A673 (cell line): ENCODE results near the gene ABCF3. TPM values are rescaled to one million over a fixed set of nuclear protein-coding genes. Genes with fewer than 3 reads are reported as not detected.

Experiments
- BruUV-seq: library from RNA; stranded (reverse); fragments of 400-500 nt; replicated peaks from 2 replicates; lab custom pipeline; 2021; lab: Mats Ljungman, UMichigan
- CTCF ChIA-PET: fragments of 300-600 bp; sonication (Branson Sonifier 250); formaldehyde crosslinking; loops from one replicate; lab custom pipeline; 2022; ENCODE audit warnings: antibody characterized with exemption; lab: Charles Lee
- POLR2A ChIA-PET: fragments of 300-600 bp; sonication (Branson Sonifier 250); formaldehyde crosslinking; loops from one replicate; lab custom pipeline; 2022; ENCODE audit warnings: antibody characterized with exemption; ENCODE audit not compliant: low non-redundant PET; lab: Charles Lee
- DNase-seq: peaks from one replicate; pipeline ENCODE4 v3.0.0-alpha.2; 2015; ENCODE audit warnings: low spot score
- H3K27ac ChIP-seq: fragments of 200-600 bp; sonication (generic); 2 replicates; pipeline ENCODE4 v1.5.1; 2016; ENCODE audit warnings: mixed run types, low read depth, mild to moderate bottlenecking, mixed read lengths, antibody characterized with exemption, low read length; ENCODE audit not compliant: poor library complexity, severe bottlenecking
- H3K27me3 ChIP-seq: fragments of 200-600 bp; sonication (generic); replicated peaks from 2 replicates; pipeline ENCODE4 v1.6.1; 2017; ENCODE audit warnings: mixed run types, low read depth, mild to moderate bottlenecking, mixed read lengths, antibody characterized with exemption, low read length; ENCODE audit not compliant: insufficient read depth, poor library complexity
- H3K36me3 ChIP-seq: fragments of 200-600 bp; sonication (generic); 2 replicates; pipeline ENCODE4 v1.6.1; 2016; ENCODE audit warnings: mixed run types, mild to moderate bottlenecking, mixed read lengths, antibody characterized with exemption, low read length; ENCODE audit not compliant: insufficient read depth, poor library complexity, severe bottlenecking
- H3K4me1 ChIP-seq: fragments of 200-600 bp; sonication (generic); 2 replicates; pipeline ENCODE4 v1.6.1; 2017; ENCODE audit warnings: mixed run types, mild to moderate bottlenecking, mixed read lengths, antibody characterized with exemption, low read length; ENCODE audit not compliant: insufficient read depth, poor library complexity, severe bottlenecking
- H3K4me3 ChIP-seq: fragments of 200-600 bp; sonication (generic); 2 replicates; pipeline ENCODE4 v1.5.1; 2016; ENCODE audit warnings: low read depth, mixed run types, mild to moderate bottlenecking, mixed read lengths, low read length; ENCODE audit not compliant: poor library complexity, severe bottlenecking
- H3K9me3 ChIP-seq: fragments of 200-600 bp; sonication (generic); 2 replicates; pipeline ENCODE4 v1.6.1; 2016; ENCODE audit warnings: mixed run types, low read depth, mild to moderate bottlenecking, mixed read lengths, antibody characterized with exemption, low read length; ENCODE audit not compliant: poor library complexity, severe bottlenecking
- EZH2 ChIP-seq: fragments of 200-600 bp; sonication (generic); IDR thresholded peaks from 2 replicates; pipeline ENCODE4 v1.6.1; 2017; ENCODE audit warnings: borderline replicate concordance, low read depth, mild to moderate bottlenecking, mixed read lengths, antibody characterized with exemption, low read length; ENCODE audit not compliant: poor library complexity, severe bottlenecking
- intact Hi-C: fragments of 100-400 bp; cut with micrococcal nuclease; formaldehyde crosslinking; loops from one replicate; pipeline ENCODE4 v1.10.0; 2022; ENCODE audit not compliant: unreplicated experiment
- total RNA-seq: library from RNA; stranded (reverse); gene quantifications from 2 replicates; pipeline ENCODE4 v1.2.3, GENCODE V29; 2021
- TF ChIP-seq, protein P1 (sequence below): fragments of 300-800, 200-600 bp; sonication (generic); conservative IDR thresholded peaks from 2 replicates; pipeline ENCODE4 v1.5.1; 2017; ENCODE audit warnings: low read depth, mild to moderate bottlenecking, antibody characterized with exemption, low read length, moderate library complexity, mixed read lengths

Gene ABCF3
- total RNA-seq, 1 experiment from 2014 or later = 65.1 TPM

DNA sequence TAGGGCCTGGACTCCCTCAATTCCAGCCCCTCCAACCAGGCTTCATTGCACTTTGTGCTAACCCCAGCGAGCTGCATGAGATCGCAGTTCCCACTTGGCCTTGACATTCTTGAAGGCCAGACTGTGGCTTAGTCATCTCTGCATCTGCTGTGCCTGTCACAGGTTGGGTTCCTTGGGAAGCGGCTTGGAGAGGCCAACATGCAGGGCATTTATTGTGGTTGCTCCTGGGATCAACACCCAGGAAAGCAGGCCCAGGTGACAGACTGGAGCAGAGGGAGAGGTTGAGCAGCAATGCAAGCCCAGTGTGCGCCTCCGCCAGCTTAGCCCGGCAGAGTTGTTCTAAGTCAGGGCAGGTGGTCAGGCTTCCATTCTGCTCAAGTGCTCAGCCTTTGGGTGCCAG, 10.5 kb downstream of the ABCF3 start:
- BruUV-seq = no TSS peak
- POLR2A ChIA-PET = no interaction called here
- intact Hi-C loops = no loop called here

GRCh38 chr3:184198509-184198908, 12.5 kb downstream of the ABCF3 start:
- ChIA-PET POLR2A (no interaction called here), CTCF (interaction anchor here (0.6 kb wide), 1 partner anchor 824 kb away, joined by 4 read pairs; no protein-coding TSS in a partner anchor)
- Histone ChIP-seq H3K36me3 (peaks cover 12% of the 10 kb centered on the region), H3K4me1 (no peaks in the 10 kb centered on the region), H3K27ac (no peak overlapping the region), H3K27me3 (no peaks in the 10 kb centered on the region), H3K9me3 (no peaks in the 10 kb centered on the region), H3K4me3 (no peak overlapping the region)
- intact Hi-C loops = no loop called here
- DNase-seq = no peak
- BruUV-seq = no TSS peak
- TF ChIP-seq EZH2 = no peak
- TF ChIP-seq, protein P1, sequence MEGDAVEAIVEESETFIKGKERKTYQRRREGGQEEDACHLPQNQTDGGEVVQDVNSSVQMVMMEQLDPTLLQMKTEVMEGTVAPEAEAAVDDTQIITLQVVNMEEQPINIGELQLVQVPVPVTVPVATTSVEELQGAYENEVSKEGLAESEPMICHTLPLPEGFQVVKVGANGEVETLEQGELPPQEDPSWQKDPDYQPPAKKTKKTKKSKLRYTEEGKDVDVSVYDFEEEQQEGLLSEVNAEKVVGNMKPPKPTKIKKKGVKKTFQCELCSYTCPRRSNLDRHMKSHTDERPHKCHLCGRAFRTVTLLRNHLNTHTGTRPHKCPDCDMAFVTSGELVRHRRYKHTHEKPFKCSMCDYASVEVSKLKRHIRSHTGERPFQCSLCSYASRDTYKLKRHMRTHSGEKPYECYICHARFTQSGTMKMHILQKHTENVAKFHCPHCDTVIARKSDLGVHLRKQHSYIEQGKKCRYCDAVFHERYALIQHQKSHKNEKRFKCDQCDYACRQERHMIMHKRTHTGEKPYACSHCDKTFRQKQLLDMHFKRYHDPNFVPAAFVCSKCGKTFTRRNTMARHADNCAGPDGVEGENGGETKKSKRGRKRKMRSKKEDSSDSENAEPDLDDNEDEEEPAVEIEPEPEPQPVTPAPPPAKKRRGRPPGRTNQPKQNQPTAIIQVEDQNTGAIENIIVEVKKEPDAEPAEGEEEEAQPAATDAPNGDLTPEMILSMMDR = no peak

More for the DNA sequence above, 10.5 kb downstream of the ABCF3 start:
- DNase-seq = no peak
- Histone ChIP-seq H3K4me3 (no peak overlapping the region), H3K4me1 (no peaks in the 10 kb centered on the region), H3K27me3 (no peaks in the 10 kb centered on the region), H3K27ac (no peak overlapping the region), H3K36me3 (peaks cover 32% of the 10 kb centered on the region), H3K9me3 (no peaks in the 10 kb centered on the region)
- TF ChIP-seq, protein P1 = no peak
- no peak for TF ChIP-seq EZH2
- CTCF ChIA-PET = interaction anchor here (0.5 kb wide), 1 partner anchor 22 kb away, joined by 5 read pairs; no protein-coding TSS in a partner anchor

DNA sequence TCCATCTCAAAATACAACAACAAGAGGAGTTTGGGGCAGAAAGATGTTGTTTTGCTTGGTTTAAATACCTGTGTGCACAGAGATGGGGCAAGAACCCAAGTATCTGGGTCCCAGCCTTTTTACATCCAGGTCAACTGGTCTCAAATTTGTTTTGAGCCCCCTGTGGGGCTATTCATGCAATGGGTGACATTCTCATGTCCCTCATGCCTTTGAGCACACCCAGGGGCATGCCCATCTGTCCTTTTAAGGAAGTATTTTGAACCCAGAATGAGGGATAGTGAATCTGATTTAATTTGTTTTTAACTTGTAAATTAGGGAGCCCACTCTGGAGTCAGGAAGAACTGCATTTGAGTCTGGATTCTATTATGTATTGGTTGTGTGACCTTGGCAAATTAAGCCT, 14.8 kb downstream of the ABCF3 start:
- POLR2A ChIA-PET = interaction anchor here (0.6 kb wide), 1 partner anchor 28 kb away, joined by 3 read pairs; no protein-coding TSS in a partner anchor
- no TSS peak for BruUV-seq
- intact Hi-C loops = no loop called here

GRCh38 chr3:184203526-184203925, 17.5 kb downstream of the ABCF3 start:
- DNase-seq = no peak
- no TSS peak for BruUV-seq
- CTCF ChIA-PET = no interaction called here

More for the DNA sequence above, 14.8 kb downstream of the ABCF3 start:
- TF ChIP-seq EZH2 = no peak
- Histone ChIP-seq H3K4me1 (no peaks in the 10 kb centered on the region), H3K36me3 (no peaks in the 10 kb centered on the region), H3K4me3 (no peak overlapping the region), H3K27ac (no peak overlapping the region), H3K9me3 (no peaks in the 10 kb centered on the region), H3K27me3 (no peaks in the 10 kb centered on the region)
- DNase-seq = no peak
- CTCF ChIA-PET = no interaction called here

More at GRCh38 chr3:184203526-184203925, 17.5 kb downstream of the ABCF3 start:
- Histone ChIP-seq H3K9me3 (no peaks in the 10 kb centered on the region), H3K4me1 (no peaks in the 10 kb centered on the region), H3K27me3 (peaks cover 15% of the 10 kb centered on the region), H3K4me3 (no peak overlapping the region), H3K27ac (no peak overlapping the region), H3K36me3 (no peaks in the 10 kb centered on the region)
- no peak for TF ChIP-seq EZH2
- TF ChIP-seq, protein P1 = no peak
- POLR2A ChIA-PET = no interaction called here
- intact Hi-C loops = no loop called here
